HCT116 (cell line): ENCODE measurements around the gene DYNLT1. TPM values are rescaled to one million over a fixed set of nuclear protein-coding genes. Genes with fewer than 3 reads are reported as not detected.

ENCODE experiments used
- ATAC-seq: fragments of 200-7000 bp; cut with Tn5 transposase; 2 replicates; pipeline ENCODE4 v1.9.1; 2020; ENCODE audit warnings: mild to moderate bottlenecking, moderate library complexity
- BruUV-seq: library from RNA; stranded (reverse); fragments of 400-500 nt; replicated peaks from 2 replicates; lab custom pipeline; 2021; lab: Mats Ljungman, UMichigan
- CTCF ChIA-PET: fragments of 300-600 bp; sonication (Branson Sonifier 250); formaldehyde crosslinking; loops from one replicate; lab custom pipeline; 2021; ENCODE audit warnings: antibody characterized with exemption; lab: Charles Lee
- POLR2A ChIA-PET: fragments of 300-600, 350-600 bp; sonication (Branson Sonifier 250); formaldehyde crosslinking; loops from one replicate; lab custom pipeline; 2021; ENCODE audit warnings: antibody characterized with exemption; lab: Charles Lee
- RAD21 ChIA-PET, 2 experiments: fragments of 300-600 bp; sonication (Branson Sonifier 250); formaldehyde crosslinking; loops; one replicate each; lab custom pipeline; 2023; ENCODE audit warnings: low total read pairs in 2 of 2; ENCODE audit not compliant: uncharacterized antibody in 2 of 2, unreplicated experiment in 2 of 2, low non-redundant PET in 1 of 2; lab: Charles Lee
- DNase-seq: peaks from one replicate; pipeline ENCODE4 v3.0.0-alpha.2; 2010; ENCODE audit warnings: low read depth, low spot score
- H2AFZ ChIP-seq: fragments of 200-600 bp; shearing (Covaris generic), sonication (generic); 2 replicates; pipeline ENCODE4 v1.6.1; 2017; ENCODE audit warnings: low read depth, mixed run types, mixed read lengths, antibody characterized with exemption, low read length; ENCODE audit not compliant: poor library complexity, severe bottlenecking
- H3K27ac ChIP-seq: 2 replicates; pipeline ENCODE4 v1.5.1; 2012; ENCODE audit warnings: low read depth, low read length
- H3K27me3 ChIP-seq: fragments of 200-600 bp; sonication (generic); 2 replicates; pipeline ENCODE4 v1.6.1; 2016; ENCODE audit warnings: mixed run types, low read length, mixed read lengths; ENCODE audit not compliant: insufficient read depth
- H3K36me3 ChIP-seq, 2 experiments: fragments of 200-500 bp in 1 of 2; fragments of 200-600 bp in 1 of 2; sonication (Bioruptor generic) in 1 of 2; sonication (generic) in 1 of 2; 2 replicates each; pipeline versions ENCODE4 v1.5.1 to v1.6.1; 2014 to 2016; ENCODE audit warnings: low read length in 2 of 2, inconsistent platforms in 1 of 2, mixed read lengths in 1 of 2, mixed run types in 1 of 2; ENCODE audit not compliant: insufficient read depth in 2 of 2, control insufficient read depth in 1 of 2
- H3K4me1 ChIP-seq, 2 experiments: fragments of 200-600 bp in 1 of 2; sonication (generic) in 1 of 2; 2 replicates each; pipeline versions ENCODE4 v1.5.1 to v1.6.1; 2012 to 2017; ENCODE audit warnings: low read length in 2 of 2, inconsistent platforms in 1 of 2, mild to moderate bottlenecking in 1 of 2, mixed read lengths in 1 of 2, mixed run types in 1 of 2, moderate library complexity in 1 of 2; ENCODE audit not compliant: insufficient read depth in 2 of 2, control insufficient read depth in 1 of 2
- H3K4me2 ChIP-seq: fragments of 200-600 bp; sonication (generic); 2 replicates; pipeline ENCODE4 v1.6.1; 2017; ENCODE audit warnings: mixed run types, low read length, mixed read lengths
- H3K4me3 ChIP-seq, 2 experiments: fragments of 200-600 bp in 1 of 2; sonication (generic) in 1 of 2; replicated peaks in 1 of 2; 2 replicates each; pipeline ENCODE4 v1.5.1; 2011 to 2016; ENCODE audit warnings: low read length in 2 of 2, control low read depth in 1 of 2, low read depth in 1 of 2, mild to moderate bottlenecking in 1 of 2, mixed read lengths in 1 of 2, mixed run types in 1 of 2
- H3K79me2 ChIP-seq: fragments of 200-600 bp; sonication (generic); 2 replicates; pipeline ENCODE4 v1.6.1; 2017; ENCODE audit warnings: mild to moderate bottlenecking, mixed run types, low read length, moderate library complexity, mixed read lengths; ENCODE audit not compliant: insufficient read depth
- H3K9ac ChIP-seq: fragments of 200-600 bp; sonication (generic); 2 replicates; pipeline ENCODE4 v1.6.1; 2016; ENCODE audit warnings: low read length, mixed read lengths
- H3K9me2 ChIP-seq: fragments of 200-600 bp; sonication (generic), shearing (Covaris generic); 2 replicates; pipeline ENCODE4 v1.6.1; 2017; ENCODE audit warnings: mixed run types, mild to moderate bottlenecking, moderate library complexity; ENCODE audit not compliant: insufficient read depth
- H3K9me3 ChIP-seq, 2 experiments: fragments of 200-500 bp in 1 of 2; fragments of 200-600 bp in 1 of 2; sonication (Bioruptor generic) in 1 of 2; sonication (generic) in 1 of 2; 2 replicates each; pipeline ENCODE4 v1.6.1; 2014 to 2017; ENCODE audit warnings: low read length in 2 of 2, mixed read lengths in 2 of 2, inconsistent platforms in 1 of 2, low read depth in 1 of 2, mild to moderate bottlenecking in 1 of 2, mixed run types in 1 of 2, moderate library complexity in 1 of 2; ENCODE audit not compliant: control insufficient read depth in 1 of 2, insufficient read depth in 1 of 2
- H4K20me1 ChIP-seq: fragments of 200-600 bp; sonication (generic), shearing (Covaris generic); 2 replicates; pipeline ENCODE4 v1.6.1; 2017; ENCODE audit warnings: mixed run types, mild to moderate bottlenecking, moderate library complexity; ENCODE audit not compliant: insufficient read depth
- CBX3 ChIP-seq: IDR thresholded peaks from 2 replicates; pipeline ENCODE4 v1.6.1; 2012; ENCODE audit warnings: low read depth
- EGR1 ChIP-seq: IDR thresholded peaks from 2 replicates; pipeline ENCODE4 v1.6.1; 2012; ENCODE audit warnings: low read depth
- EZH2phosphoT487 ChIP-seq: fragments of 200-600 bp; IDR thresholded peaks from 2 replicates; pipeline ENCODE4 v1.6.1; 2018; ENCODE audit warnings: antibody characterized with exemption, borderline replicate concordance
- SIN3A ChIP-seq: IDR thresholded peaks from 2 replicates; pipeline ENCODE4 v1.6.1; 2012; ENCODE audit warnings: low read depth
- YY1 ChIP-seq: IDR thresholded peaks from 2 replicates; pipeline ENCODE4 v1.6.1; 2011; ENCODE audit warnings: low read length, low read depth, moderate library complexity, mild to moderate bottlenecking; ENCODE audit not compliant: insufficient replicate concordance; ENCODE audit errors: extremely low read depth
- ZFX ChIP-seq: fragments of 450-650 bp; IDR thresholded peaks from 2 replicates; pipeline ENCODE4 v1.6.1; 2017
- ZNF274 ChIP-seq: fragments of 200-500 bp; sonication (Bioruptor generic); IDR thresholded peaks from 2 replicates; pipeline ENCODE4 v1.6.1; 2014; ENCODE audit warnings: mild to moderate bottlenecking, low read depth, low read length, inconsistent platforms
- intact Hi-C: fragments of 100-400 bp; cut with micrococcal nuclease; formaldehyde crosslinking; loops from 2 replicates; pipeline ENCODE4 v1.10.0; 2022
- total RNA-seq: library from RNA; stranded (reverse); gene quantifications from one replicate; pipeline ENCODE4 v1.2.1, GENCODE V29; 2021; ENCODE audit not compliant: unreplicated experiment
- TF ChIP-seq, protein P1 (sequence below): IDR thresholded peaks from 2 replicates; pipeline ENCODE4 v1.6.1; 2011; ENCODE audit warnings: mild to moderate bottlenecking, low read length, moderate library complexity; ENCODE audit not compliant: insufficient replicate concordance; ENCODE audit errors: extremely low read depth
- TF ChIP-seq, protein P2 (sequence below): IDR thresholded peaks from 2 replicates; pipeline ENCODE4 v1.6.1; 2012
- TF ChIP-seq, protein P3 (sequence below): IDR thresholded peaks from 2 replicates; pipeline ENCODE4 v1.6.1; 2012; ENCODE audit warnings: low read depth

Gene DYNLT1
- total RNA-seq, 1 experiment from 2014 or later: 239 TPM

DNA sequence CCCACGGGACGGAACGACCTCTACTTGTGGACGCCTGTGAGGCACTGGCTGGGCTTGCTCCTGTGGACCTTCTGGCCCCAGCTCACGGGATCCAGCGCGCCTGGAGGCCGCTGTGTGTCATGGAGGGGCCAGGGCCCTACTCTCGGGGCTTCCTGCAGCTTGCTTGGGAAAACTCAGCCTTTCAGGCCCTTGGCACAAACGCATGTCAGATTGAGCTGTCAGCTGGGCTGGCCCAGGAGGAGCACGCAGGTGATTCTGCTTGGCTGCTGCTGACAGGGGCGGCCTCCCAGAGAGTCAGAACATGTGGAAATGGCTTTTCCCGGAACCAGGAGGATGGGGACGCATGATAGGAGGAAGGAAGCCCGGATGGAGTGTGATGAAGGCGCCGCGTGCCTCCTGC lies 44.9 kb downstream of the DYNLT1 start:
- no peaks in the 10 kb centered on the region for H3K9me3 ChIP-seq
- no peak overlapping the region for H2AFZ ChIP-seq
- intact Hi-C loops: no loop called here
- H3K36me3 ChIP-seq: peaks cover 8 to 49% of the 10 kb centered on the region in 2 experiments
- no peaks in the 10 kb centered on the region; the same call in 1 of the 2 replicates for H4K20me1 ChIP-seq
- RAD21 ChIA-PET: no interaction called here
- BruUV-seq: no TSS peak
- ATAC-seq: no peak
- CTCF ChIA-PET: no interaction called here
- H3K4me3 ChIP-seq: no peak overlapping the region
- TF ChIP-seq, protein P1, sequence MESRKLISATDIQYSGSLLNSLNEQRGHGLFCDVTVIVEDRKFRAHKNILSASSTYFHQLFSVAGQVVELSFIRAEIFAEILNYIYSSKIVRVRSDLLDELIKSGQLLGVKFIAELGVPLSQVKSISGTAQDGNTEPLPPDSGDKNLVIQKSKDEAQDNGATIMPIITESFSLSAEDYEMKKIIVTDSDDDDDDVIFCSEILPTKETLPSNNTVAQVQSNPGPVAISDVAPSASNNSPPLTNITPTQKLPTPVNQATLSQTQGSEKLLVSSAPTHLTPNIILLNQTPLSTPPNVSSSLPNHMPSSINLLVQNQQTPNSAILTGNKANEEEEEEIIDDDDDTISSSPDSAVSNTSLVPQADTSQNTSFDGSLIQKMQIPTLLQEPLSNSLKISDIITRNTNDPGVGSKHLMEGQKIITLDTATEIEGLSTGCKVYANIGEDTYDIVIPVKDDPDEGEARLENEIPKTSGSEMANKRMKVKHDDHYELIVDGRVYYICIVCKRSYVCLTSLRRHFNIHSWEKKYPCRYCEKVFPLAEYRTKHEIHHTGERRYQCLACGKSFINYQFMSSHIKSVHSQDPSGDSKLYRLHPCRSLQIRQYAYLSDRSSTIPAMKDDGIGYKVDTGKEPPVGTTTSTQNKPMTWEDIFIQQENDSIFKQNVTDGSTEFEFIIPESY: no peak
- TF ChIP-seq EZH2phosphoT487 (no peak), ZFX (no peak)
- TF ChIP-seq, all 23 proteins: peak for 0
- no peak overlapping the region for H3K4me2 ChIP-seq
- H3K79me2 ChIP-seq: peaks cover 52% of the 10 kb centered on the region
- H3K4me1 ChIP-seq: peaks cover 0 to 3% of the 10 kb centered on the region in 2 experiments; a peak in 1 of 4 replicates
- H3K9me2 ChIP-seq: no peaks in the 10 kb centered on the region
- no peak overlapping the region for H3K27ac ChIP-seq
- POLR2A ChIA-PET: no interaction called here
- DNase-seq: no peak
- no peaks in the 10 kb centered on the region for H3K27me3 ChIP-seq
- H3K9ac ChIP-seq: no peak overlapping the region

DNA sequence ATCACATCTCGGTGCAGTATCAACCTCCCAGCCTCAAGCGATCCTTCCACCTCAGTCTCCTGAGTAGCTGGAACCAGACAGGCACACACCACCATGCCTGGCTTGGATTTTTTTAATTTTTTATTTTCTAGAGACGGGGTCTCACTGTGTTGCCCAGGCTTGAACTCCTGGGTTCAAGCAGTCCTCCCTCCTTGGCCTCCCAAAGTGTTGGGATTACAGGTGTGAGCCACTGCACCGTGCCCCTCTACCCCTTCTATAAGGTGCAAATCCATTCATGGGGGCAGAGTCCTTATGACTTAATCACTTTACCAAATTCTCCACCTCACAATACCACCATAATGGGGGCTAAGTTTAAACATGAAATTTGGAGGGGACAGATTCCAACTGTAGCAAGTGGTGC lies 47.0 kb downstream of the DYNLT1 start:
- ChIA-PET POLR2A (no interaction called here), RAD21 (no interaction called here), CTCF (no interaction called here)
- no TSS peak for BruUV-seq
- H4K20me1 ChIP-seq: no peaks in the 10 kb centered on the region
- H3K9me3 ChIP-seq: no peaks in the 10 kb centered on the region
- H3K4me3 ChIP-seq: no peak overlapping the region
- no peak overlapping the region for H3K9ac ChIP-seq
- H3K79me2 ChIP-seq: peaks cover 33% of the 10 kb centered on the region; the same call in 1 of the 2 replicates
- peaks cover 13 to 51% of the 10 kb centered on the region in 2 experiments for H3K36me3 ChIP-seq
- no peak overlapping the region for H3K4me2 ChIP-seq
- H3K9me2 ChIP-seq: no peaks in the 10 kb centered on the region
- DNase-seq: no peak
- no peaks in the 10 kb centered on the region for H3K27me3 ChIP-seq
- H3K4me1 ChIP-seq: peaks cover 0 to 3% of the 10 kb centered on the region in 2 experiments; a peak in 1 of 4 replicates
- no peak overlapping the region for H3K27ac ChIP-seq
- no peak for ATAC-seq
- TF ChIP-seq YY1 (no peak), CBX3 (no peak), EGR1 (no peak), ZNF274 (no peak), SIN3A (no peak), EZH2phosphoT487 (no peak)
- TF ChIP-seq, protein P2, sequence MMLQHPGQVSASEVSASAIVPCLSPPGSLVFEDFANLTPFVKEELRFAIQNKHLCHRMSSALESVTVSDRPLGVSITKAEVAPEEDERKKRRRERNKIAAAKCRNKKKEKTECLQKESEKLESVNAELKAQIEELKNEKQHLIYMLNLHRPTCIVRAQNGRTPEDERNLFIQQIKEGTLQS: no peak
- TF ChIP-seq, protein P1: no peak
- TF ChIP-seq, protein P3, sequence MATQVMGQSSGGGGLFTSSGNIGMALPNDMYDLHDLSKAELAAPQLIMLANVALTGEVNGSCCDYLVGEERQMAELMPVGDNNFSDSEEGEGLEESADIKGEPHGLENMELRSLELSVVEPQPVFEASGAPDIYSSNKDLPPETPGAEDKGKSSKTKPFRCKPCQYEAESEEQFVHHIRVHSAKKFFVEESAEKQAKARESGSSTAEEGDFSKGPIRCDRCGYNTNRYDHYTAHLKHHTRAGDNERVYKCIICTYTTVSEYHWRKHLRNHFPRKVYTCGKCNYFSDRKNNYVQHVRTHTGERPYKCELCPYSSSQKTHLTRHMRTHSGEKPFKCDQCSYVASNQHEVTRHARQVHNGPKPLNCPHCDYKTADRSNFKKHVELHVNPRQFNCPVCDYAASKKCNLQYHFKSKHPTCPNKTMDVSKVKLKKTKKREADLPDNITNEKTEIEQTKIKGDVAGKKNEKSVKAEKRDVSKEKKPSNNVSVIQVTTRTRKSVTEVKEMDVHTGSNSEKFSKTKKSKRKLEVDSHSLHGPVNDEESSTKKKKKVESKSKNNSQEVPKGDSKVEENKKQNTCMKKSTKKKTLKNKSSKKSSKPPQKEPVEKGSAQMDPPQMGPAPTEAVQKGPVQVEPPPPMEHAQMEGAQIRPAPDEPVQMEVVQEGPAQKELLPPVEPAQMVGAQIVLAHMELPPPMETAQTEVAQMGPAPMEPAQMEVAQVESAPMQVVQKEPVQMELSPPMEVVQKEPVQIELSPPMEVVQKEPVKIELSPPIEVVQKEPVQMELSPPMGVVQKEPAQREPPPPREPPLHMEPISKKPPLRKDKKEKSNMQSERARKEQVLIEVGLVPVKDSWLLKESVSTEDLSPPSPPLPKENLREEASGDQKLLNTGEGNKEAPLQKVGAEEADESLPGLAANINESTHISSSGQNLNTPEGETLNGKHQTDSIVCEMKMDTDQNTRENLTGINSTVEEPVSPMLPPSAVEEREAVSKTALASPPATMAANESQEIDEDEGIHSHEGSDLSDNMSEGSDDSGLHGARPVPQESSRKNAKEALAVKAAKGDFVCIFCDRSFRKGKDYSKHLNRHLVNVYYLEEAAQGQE: no peak
- intact Hi-C loops: no loop called here
- H2AFZ ChIP-seq: no peak overlapping the region
